Measurements from ENCODE around the gene OBP2A. TPM values are rescaled to one million over a fixed set of nuclear protein-coding genes. Genes with fewer than 3 reads are reported as not detected.

Gene OBP2A
- total RNA-seq, 1 donor from 2014 or later, result not detected

GRCh38 chr9:135592331-135592590 is 46.3 kb downstream of the OBP2A start:
- Mint-ChIP-seq H3K27ac (ENCODE audit: unreplicated experiment) (no peak overlapping the region), H3K4me3 (ENCODE audit: unreplicated experiment) (no peak overlapping the region), H3K27me3 (ENCODE audit: low read depth, unreplicated experiment) (peaks cover 39% of the 10 kb centered on the region), H3K4me1 (ENCODE audit: low read depth, unreplicated experiment) (no peaks in the 10 kb centered on the region), H3K9me3 (ENCODE audit: unreplicated experiment) (peaks cover 8% of the 10 kb centered on the region), H3K36me3 (ENCODE audit: low read depth, unreplicated experiment) (no peaks in the 10 kb centered on the region)
- Histone ChIP-seq H2AFZ (ENCODE audit: low read depth, low read length) (no peak overlapping the region), H3K36me3 (ENCODE audit: insufficient read depth, low read length) (no peaks in the 10 kb centered on the region), H3K27me3 (ENCODE audit: insufficient read depth, low read length) (peaks cover 4% of the 10 kb centered on the region), H3K4me1 (ENCODE audit: insufficient read depth, low read length) (no peaks in the 10 kb centered on the region), H3K9ac (ENCODE audit: low read length) (no peak overlapping the region), H3K4me2 (ENCODE audit: low read length) (no peak overlapping the region), H3K4me3 (ENCODE audit: insufficient read depth, low read depth, low read length) (no peak overlapping the region), H3K79me2 (ENCODE audit: insufficient read depth, low read length) (no peaks in the 10 kb centered on the region), H4K20me1 (ENCODE audit: insufficient read depth, low read length) (no peaks in the 10 kb centered on the region), H3K27ac (ENCODE audit: low read depth, low read length) (no peak overlapping the region), H3K9me3 (ENCODE audit: insufficient read depth, low read depth, low read length) (no peaks in the 10 kb centered on the region)
- FAIRE-seq, result no peak
- no peak for DNase-seq (ENCODE audit: low read depth)
- TF ChIP-seq, protein P1, sequence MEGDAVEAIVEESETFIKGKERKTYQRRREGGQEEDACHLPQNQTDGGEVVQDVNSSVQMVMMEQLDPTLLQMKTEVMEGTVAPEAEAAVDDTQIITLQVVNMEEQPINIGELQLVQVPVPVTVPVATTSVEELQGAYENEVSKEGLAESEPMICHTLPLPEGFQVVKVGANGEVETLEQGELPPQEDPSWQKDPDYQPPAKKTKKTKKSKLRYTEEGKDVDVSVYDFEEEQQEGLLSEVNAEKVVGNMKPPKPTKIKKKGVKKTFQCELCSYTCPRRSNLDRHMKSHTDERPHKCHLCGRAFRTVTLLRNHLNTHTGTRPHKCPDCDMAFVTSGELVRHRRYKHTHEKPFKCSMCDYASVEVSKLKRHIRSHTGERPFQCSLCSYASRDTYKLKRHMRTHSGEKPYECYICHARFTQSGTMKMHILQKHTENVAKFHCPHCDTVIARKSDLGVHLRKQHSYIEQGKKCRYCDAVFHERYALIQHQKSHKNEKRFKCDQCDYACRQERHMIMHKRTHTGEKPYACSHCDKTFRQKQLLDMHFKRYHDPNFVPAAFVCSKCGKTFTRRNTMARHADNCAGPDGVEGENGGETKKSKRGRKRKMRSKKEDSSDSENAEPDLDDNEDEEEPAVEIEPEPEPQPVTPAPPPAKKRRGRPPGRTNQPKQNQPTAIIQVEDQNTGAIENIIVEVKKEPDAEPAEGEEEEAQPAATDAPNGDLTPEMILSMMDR (IDR thresholded peaks at IDR 0.05; ENCODE audit: insufficient read depth, low read depth, low read length), result no peak
- TF ChIP-seq EZH2 (IDR thresholded peaks at IDR 0.05; ENCODE audit: insufficient read depth, low read length), result no peak

GRCh38 chr9:135592625-135593024 is 46.7 kb downstream of the OBP2A start:
- peaks cover 8% of the 10 kb centered on the region for H3K9me3 Mint-ChIP-seq (ENCODE audit: unreplicated experiment)
- H3K4me1 ChIP-seq (ENCODE audit: insufficient read depth, low read length), result no peaks in the 10 kb centered on the region
- H3K27me3 Mint-ChIP-seq (ENCODE audit: low read depth, unreplicated experiment), result peaks cover 39% of the 10 kb centered on the region
- H3K79me2 ChIP-seq (ENCODE audit: insufficient read depth, low read length), result no peaks in the 10 kb centered on the region
- H3K9me3 ChIP-seq (ENCODE audit: insufficient read depth, low read depth, low read length), result no peaks in the 10 kb centered on the region
- FAIRE-seq, result no peak
- no peak overlapping the region for H2AFZ ChIP-seq (ENCODE audit: low read depth, low read length)
- H3K4me3 ChIP-seq (ENCODE audit: insufficient read depth, low read depth, low read length), result no peak overlapping the region
- no peak overlapping the region for H3K9ac ChIP-seq (ENCODE audit: low read length)
- H3K27ac ChIP-seq (ENCODE audit: low read depth, low read length), result no peak overlapping the region
- DNase-seq (ENCODE audit: low read depth), result no peak
- no peak for TF ChIP-seq EZH2 (IDR thresholded peaks at IDR 0.05; ENCODE audit: insufficient read depth, low read length)
- TF ChIP-seq, protein P1 (IDR thresholded peaks at IDR 0.05; ENCODE audit: insufficient read depth, low read depth, low read length), result no peak
- peaks cover 4% of the 10 kb centered on the region for H3K27me3 ChIP-seq (ENCODE audit: insufficient read depth, low read length)
- H3K36me3 ChIP-seq (ENCODE audit: insufficient read depth, low read length), result no peaks in the 10 kb centered on the region
- no peaks in the 10 kb centered on the region for H3K4me1 Mint-ChIP-seq (ENCODE audit: low read depth, unreplicated experiment)
- no peak overlapping the region for H3K4me2 ChIP-seq (ENCODE audit: low read length)
- H3K27ac Mint-ChIP-seq (ENCODE audit: unreplicated experiment), result no peak overlapping the region
- H4K20me1 ChIP-seq (ENCODE audit: insufficient read depth, low read length), result no peaks in the 10 kb centered on the region
- no peak overlapping the region for H3K4me3 Mint-ChIP-seq (ENCODE audit: unreplicated experiment)
- no peaks in the 10 kb centered on the region for H3K36me3 Mint-ChIP-seq (ENCODE audit: low read depth, unreplicated experiment)

DNA sequence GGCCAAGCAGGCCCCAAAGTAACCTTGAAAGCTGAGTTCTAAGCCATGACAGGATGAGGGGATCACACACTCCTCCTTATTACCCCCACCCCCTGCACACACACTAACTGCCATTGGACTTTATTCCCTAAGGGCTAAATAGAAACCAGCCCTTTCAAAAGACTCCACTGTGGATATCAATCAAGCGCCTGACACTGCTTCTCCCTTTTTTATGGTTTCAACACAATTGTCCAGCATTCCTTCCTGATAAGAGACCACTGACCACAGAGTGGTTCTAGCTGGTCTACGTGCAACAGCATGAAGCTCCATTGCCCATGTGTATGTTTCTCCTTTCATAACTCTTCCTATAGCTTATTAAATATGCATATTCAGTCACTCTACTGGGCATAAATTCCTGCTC is 50.3 kb downstream of the OBP2A start:
- Histone ChIP-seq H3K79me2 (ENCODE audit: insufficient read depth, low read length) (no peaks in the 10 kb centered on the region), H3K4me1 (ENCODE audit: insufficient read depth, low read length) (no peaks in the 10 kb centered on the region), H3K4me2 (ENCODE audit: low read length) (no peak overlapping the region), H4K20me1 (ENCODE audit: insufficient read depth, low read length) (no peaks in the 10 kb centered on the region), H3K9me3 (ENCODE audit: insufficient read depth, low read depth, low read length) (no peaks in the 10 kb centered on the region), H2AFZ (ENCODE audit: low read depth, low read length) (no peak overlapping the region), H3K36me3 (ENCODE audit: insufficient read depth, low read length) (no peaks in the 10 kb centered on the region), H3K4me3 (ENCODE audit: insufficient read depth, low read depth, low read length) (no peak overlapping the region), H3K9ac (ENCODE audit: low read length) (no peak overlapping the region), H3K27ac (ENCODE audit: low read depth, low read length) (no peak overlapping the region), H3K27me3 (ENCODE audit: insufficient read depth, low read length) (peaks cover 4% of the 10 kb centered on the region)
- H3K27me3 Mint-ChIP-seq (ENCODE audit: low read depth, unreplicated experiment), result peaks cover 32% of the 10 kb centered on the region
- TF ChIP-seq, protein P1 (IDR thresholded peaks at IDR 0.05; ENCODE audit: insufficient read depth, low read depth, low read length), result no peak
- no peak for TF ChIP-seq EZH2 (IDR thresholded peaks at IDR 0.05; ENCODE audit: insufficient read depth, low read length)
- DNase-seq (ENCODE audit: low read depth) (no peak), FAIRE-seq (no peak)
- no peaks in the 10 kb centered on the region for H3K4me1 Mint-ChIP-seq (ENCODE audit: low read depth, unreplicated experiment)
- no peaks in the 10 kb centered on the region for H3K36me3 Mint-ChIP-seq (ENCODE audit: low read depth, unreplicated experiment)
- no peak overlapping the region for H3K27ac Mint-ChIP-seq (ENCODE audit: unreplicated experiment)
- H3K9me3 Mint-ChIP-seq (ENCODE audit: unreplicated experiment), result peaks cover 8% of the 10 kb centered on the region
- H3K4me3 Mint-ChIP-seq (ENCODE audit: unreplicated experiment), result no peak overlapping the region

Other genes with a start within 250 kb of the OBP2A start
- 10.6 and 11.3 TPM in 2 replicates for gene PPP1R26, start 66.3 kb upstream of the OBP2A start, total RNA-seq
- gene MRPS2, start 45.4 kb upstream of the OBP2A start, total RNA-seq, result 35.8 and 38.6 TPM in 2 replicates
- not detected in 2 replicates for gene LCN1, start 24.7 kb upstream of the OBP2A start, total RNA-seq
- gene PAEP, start 15.6 kb downstream of the OBP2A start, total RNA-seq, result 0.39 TPM in 1 of 2 replicates, not detected in the other
- gene GLT6D1, start 93.4 kb downstream of the OBP2A start, total RNA-seq, result not detected in 2 replicates
- 2.1 and 4.8 TPM in 2 replicates for gene LCN9, start 117.2 kb downstream of the OBP2A start, total RNA-seq
- not detected in 2 replicates for gene SOHLH1, start 153.4 kb downstream of the OBP2A start, total RNA-seq
- gene KCNT1, start 156.1 kb downstream of the OBP2A start, total RNA-seq, result not detected in 2 replicates